Measurements from ENCODE around the gene SMYD2.

SMYD2 gene

DNA sequence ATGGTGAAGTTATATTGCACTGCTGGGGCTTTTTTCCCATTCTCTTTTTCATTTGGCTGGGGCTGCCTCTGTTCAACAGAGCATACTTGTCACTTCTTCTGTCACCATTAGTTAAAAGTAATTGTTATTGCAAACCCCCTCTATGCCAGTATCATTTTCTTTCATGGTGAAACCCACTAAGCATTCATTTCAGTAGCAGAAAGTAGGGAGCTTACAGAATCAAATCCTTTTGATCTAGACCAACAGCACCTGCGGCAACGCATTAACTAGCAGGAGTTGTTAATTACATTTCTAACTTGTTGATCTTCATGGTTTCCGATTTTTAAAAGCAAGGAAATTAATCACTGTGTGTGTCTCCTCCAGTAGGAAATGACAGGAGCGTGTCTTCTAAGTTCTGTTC lies 15.0 kb downstream of the SMYD2 start:
- TF ChIP-seq, protein P1, sequence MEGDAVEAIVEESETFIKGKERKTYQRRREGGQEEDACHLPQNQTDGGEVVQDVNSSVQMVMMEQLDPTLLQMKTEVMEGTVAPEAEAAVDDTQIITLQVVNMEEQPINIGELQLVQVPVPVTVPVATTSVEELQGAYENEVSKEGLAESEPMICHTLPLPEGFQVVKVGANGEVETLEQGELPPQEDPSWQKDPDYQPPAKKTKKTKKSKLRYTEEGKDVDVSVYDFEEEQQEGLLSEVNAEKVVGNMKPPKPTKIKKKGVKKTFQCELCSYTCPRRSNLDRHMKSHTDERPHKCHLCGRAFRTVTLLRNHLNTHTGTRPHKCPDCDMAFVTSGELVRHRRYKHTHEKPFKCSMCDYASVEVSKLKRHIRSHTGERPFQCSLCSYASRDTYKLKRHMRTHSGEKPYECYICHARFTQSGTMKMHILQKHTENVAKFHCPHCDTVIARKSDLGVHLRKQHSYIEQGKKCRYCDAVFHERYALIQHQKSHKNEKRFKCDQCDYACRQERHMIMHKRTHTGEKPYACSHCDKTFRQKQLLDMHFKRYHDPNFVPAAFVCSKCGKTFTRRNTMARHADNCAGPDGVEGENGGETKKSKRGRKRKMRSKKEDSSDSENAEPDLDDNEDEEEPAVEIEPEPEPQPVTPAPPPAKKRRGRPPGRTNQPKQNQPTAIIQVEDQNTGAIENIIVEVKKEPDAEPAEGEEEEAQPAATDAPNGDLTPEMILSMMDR (IDR thresholded peaks at IDR 0.05; ENCODE audit: extremely low read depth, missing control alignments) = no peak
- DNase-seq (ENCODE audit: low spot score) = no peak

DNA sequence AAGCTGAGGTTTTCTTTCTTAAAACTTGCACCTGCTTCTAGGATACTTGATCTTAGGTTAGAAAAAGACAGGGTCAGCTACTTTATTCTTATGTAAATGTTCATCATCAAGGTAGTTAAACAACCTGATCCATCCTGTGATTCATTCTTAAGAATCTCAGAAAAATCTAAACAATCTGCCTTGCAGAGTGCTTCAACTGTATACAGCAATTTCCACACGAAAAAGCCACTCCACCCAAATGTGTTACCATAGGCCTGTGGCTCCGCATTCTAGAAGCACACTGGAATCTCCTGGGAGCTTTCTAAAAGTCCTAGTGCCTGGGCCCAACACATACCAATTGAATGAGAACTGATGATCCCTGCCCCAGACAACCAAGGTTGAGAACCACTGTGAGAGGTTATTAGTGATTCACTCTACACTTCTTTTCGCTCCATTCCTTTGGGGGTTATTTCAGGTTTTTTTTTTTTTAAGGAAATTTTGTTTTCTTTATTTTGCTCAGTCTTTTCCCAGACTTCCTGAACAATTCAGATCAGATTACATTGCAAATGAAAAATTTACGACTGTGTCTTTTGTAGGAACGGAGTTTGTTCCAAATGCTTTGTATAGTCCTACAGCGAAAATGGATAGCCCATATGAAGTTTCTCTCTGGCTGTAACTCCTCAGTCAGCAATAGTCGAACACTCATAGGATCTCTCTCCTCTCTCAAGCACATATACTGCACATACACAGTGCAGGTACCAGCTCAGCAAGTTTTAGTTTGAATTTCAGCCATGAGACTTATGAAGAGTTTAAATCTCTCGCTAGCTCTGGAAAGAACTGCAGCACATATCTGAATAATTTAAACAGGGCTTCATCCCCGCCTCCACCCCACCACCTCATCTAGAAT lies 16.1 kb downstream of the SMYD2 start:
- DNase-seq (ENCODE audit: low spot score) = no peak
- TF ChIP-seq, protein P1 (IDR thresholded peaks at IDR 0.05; ENCODE audit: extremely low read depth, missing control alignments) = no peak

DNA sequence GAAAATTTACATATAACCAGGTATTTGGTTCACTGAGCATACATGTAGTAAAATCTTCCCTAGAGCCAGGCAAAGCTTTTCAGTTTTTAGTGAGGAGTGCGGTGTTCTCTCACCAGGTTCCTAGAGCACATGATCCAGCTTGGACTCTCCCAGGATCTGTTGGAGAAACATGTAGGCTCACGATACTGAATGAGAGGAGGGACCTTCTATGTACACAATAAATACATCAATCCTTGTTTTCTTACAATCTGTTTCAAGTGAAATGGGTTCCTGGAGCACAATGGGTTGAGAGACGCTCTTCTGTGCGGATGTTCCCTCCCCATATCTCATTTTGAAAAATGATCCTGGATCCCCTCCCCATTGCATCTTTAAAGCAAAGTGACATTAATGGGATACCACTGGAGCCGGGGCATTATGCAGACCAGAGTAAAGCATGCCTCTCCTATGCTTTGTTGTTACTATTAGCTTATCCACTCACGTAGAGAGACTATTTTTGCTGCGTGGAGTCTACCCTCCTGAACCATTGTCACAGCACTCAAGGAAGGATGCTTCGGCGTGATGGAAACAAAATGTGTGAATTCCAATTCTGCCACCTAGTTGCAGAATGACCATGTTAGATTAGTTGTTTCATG lies 19.3 kb downstream of the SMYD2 start:
- no peak for DNase-seq (ENCODE audit: low spot score)
- TF ChIP-seq, protein P1 (IDR thresholded peaks at IDR 0.05; ENCODE audit: extremely low read depth, missing control alignments) = no peak

DNA sequence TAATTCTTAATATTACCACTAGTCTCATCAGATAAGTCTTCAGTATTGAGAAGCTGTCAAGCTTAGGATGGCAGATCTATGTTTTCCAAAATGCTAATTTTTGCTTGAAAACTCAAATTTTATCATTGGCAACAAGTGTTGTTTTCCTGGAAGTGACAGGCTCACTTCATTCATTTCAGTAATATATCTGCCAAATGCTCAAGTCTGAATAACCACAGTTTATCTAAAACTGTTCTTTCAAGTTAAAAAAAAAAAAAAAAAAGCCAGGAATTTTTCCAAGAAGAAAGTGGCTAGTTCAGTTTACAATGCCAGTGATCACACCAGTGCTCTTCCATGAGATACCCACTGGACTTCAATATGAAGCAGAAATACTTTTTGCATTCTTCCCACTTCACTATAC lies 20.6 kb downstream of the SMYD2 start:
- DNase-seq (ENCODE audit: low spot score) = no peak
- TF ChIP-seq, protein P1 (IDR thresholded peaks at IDR 0.05; ENCODE audit: extremely low read depth, missing control alignments) = no peak

DNA sequence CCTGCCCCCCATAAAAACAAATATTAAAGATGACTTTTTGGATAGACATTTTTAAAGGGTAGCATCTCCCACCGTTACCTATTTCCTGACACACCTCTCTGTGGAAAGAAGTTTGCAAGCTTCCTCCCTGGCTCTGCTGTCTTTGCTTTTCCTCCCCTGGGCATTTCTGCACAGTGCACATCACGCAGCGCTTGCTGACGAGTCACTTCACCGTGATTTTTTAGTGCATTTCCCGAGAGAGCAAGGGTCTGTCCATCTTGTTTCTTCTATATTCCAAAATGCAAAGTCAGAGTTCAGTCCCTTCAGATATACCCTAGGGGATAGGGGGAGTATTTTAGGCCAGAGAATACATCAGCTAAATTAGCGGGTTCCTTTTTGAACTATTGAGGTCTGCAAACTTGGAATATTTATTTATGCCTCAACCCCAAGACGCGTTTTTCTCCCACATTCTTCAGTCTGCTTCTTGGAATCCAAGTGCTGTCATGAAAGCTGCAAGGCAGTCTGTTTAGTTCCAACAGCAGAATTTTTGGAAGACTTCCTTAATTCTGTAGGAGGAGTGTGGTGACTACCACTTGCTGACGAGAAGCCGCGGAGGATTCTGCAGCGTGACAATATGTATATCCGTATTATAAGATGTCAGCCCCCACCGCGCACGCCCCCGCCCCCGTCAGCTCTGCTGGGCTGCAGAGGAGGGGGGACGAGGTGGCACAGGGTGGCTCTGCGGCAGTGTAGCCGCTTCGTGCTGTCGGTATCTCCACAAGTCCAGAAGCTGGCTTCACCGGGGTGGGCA lies 22.4 kb downstream of the SMYD2 start:
- TF ChIP-seq, protein P1 (IDR thresholded peaks at IDR 0.05; ENCODE audit: extremely low read depth, missing control alignments) = no peak
- DNase-seq (ENCODE audit: low spot score) = no peak

DNA sequence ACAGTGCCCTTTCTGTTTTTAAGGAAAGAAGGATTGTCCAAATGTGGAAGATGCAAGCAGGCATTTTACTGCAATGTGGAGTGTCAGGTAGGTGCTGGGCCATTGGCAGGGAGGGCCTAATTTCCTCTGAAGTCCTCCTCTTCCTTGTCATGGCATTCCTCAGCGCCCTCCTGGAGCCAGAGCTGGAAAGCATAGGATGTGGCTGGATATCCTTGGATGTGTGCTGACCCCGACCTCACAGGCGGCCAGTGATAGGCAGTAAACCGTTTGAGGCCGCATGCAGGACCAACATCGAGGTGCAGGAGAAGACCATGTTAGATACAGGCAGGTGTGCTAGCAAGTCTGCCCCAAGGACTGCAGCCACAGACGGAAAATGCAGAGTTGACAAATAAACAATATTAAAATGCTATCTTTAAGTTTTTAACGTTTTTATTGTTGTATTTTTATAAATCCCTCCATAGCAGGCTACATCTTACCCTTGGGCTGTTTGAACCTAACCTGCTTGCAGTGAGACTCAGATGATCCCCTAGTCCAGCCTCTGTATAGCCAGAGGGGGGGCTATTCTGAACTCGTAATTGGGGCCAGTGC lies 24.3 kb downstream of the SMYD2 start:
- TF ChIP-seq, protein P1 (IDR thresholded peaks at IDR 0.05; ENCODE audit: extremely low read depth, missing control alignments) = no peak

More for the DNA sequence above, 24.3 kb downstream of the SMYD2 start:
- no peak for DNase-seq (ENCODE audit: low spot score)
